Coronary artery (tissue), 2 donors: Measurements from ENCODE around the gene CTDSP1.

Source experiments
- DNase-seq: peaks from one replicate; pipeline ENCODE4 v3.0.0-alpha.2; 2017; ENCODE audit warnings: low spot score
- H3K27ac ChIP-seq, 2 donors: fragments of 200-600 bp; sonication (generic); one replicate each; pipeline ENCODE4 v1.5.1; 2016 to 2019
- H3K4me3 ChIP-seq: fragments of 200-600 bp; sonication (generic); 2 replicates; pipeline ENCODE4 v1.5.1; 2016; ENCODE audit warnings: mild to moderate bottlenecking, moderate library complexity
- TF ChIP-seq, protein P1 (sequence below): fragments of 200-600 bp; sonication (generic); IDR thresholded peaks from one replicate; pipeline ENCODE4 v1.5.1; 2019; ENCODE audit warnings: antibody characterized with exemption

Gene CTDSP1

GRCh38 chr2:218400167-218400929 lies 680 bp downstream of the CTDSP1 start:
- no peak for DNase-seq

GRCh38 chr2:218400930-218401881 lies 1.5 kb downstream of the CTDSP1 start:
- TF ChIP-seq, protein P1, sequence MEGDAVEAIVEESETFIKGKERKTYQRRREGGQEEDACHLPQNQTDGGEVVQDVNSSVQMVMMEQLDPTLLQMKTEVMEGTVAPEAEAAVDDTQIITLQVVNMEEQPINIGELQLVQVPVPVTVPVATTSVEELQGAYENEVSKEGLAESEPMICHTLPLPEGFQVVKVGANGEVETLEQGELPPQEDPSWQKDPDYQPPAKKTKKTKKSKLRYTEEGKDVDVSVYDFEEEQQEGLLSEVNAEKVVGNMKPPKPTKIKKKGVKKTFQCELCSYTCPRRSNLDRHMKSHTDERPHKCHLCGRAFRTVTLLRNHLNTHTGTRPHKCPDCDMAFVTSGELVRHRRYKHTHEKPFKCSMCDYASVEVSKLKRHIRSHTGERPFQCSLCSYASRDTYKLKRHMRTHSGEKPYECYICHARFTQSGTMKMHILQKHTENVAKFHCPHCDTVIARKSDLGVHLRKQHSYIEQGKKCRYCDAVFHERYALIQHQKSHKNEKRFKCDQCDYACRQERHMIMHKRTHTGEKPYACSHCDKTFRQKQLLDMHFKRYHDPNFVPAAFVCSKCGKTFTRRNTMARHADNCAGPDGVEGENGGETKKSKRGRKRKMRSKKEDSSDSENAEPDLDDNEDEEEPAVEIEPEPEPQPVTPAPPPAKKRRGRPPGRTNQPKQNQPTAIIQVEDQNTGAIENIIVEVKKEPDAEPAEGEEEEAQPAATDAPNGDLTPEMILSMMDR: no peak
- DNase-seq: no peak
- Histone ChIP-seq H3K4me3 (peak overlapping the region; percentile 88), H3K27ac (peak overlapping the region; percentile 96)

More at GRCh38 chr2:218400167-218400929, 680 bp downstream of the CTDSP1 start:
- TF ChIP-seq, protein P1: no peak
- Histone ChIP-seq H3K4me3 (peak overlapping the region; percentile 88), H3K27ac (peak overlapping the region; percentile 96)

GRCh38 chr2:218401890-218402289 lies 2.2 kb downstream of the CTDSP1 start:
- DNase-seq: no peak
- peak overlapping the region; percentile 88 for H3K4me3 ChIP-seq

GRCh38 chr2:218402491-218402901 lies 2.8 kb downstream of the CTDSP1 start:
- TF ChIP-seq, protein P1: no peak
- no peak for DNase-seq
- peak overlapping the region; percentile 96 for H3K27ac ChIP-seq

More at GRCh38 chr2:218401890-218402289, 2.2 kb downstream of the CTDSP1 start:
- H3K27ac ChIP-seq: peak overlapping the region; percentile 96
- TF ChIP-seq, protein P1: no peak

DNA sequence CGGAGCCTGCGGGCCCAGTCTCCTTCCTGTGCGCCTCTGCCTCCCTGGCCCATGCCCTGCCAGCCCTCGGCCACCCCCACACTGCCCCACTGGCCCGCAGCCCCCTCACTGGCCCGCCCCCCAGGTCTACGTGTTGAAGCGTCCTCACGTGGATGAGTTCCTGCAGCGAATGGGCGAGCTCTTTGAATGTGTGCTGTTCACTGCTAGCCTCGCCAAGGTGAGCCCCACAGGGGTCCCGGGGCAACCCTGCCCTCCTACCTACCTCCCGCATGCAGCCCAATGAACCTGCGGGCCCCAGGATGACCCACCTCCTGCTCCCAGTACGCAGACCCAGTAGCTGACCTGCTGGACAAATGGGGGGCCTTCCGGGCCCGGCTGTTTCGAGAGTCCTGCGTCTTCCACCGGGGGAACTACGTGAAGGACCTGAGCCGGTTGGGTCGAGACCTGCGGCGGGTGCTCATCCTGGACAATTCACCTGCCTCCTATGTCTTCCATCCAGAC lies 3.3 kb downstream of the CTDSP1 start:
- no peak for DNase-seq
- H3K4me3 ChIP-seq: no peak overlapping the region
- TF ChIP-seq, protein P1: no peak
- peak overlapping the region; percentile 96 for H3K27ac ChIP-seq

More at GRCh38 chr2:218402491-218402901, 2.8 kb downstream of the CTDSP1 start:
- H3K4me3 ChIP-seq: peak overlapping the region; percentile 88

- H3K4me3 ChIP-seq: no peak overlapping the region
- H3K27ac ChIP-seq: peak overlapping the region in 1 of 2 donors; percentile 95
- TF ChIP-seq, protein P1: no peak
- no peak for DNase-seq
Observed at GRCh38 chr2:218403810-218404209, 4.1 kb downstream of the CTDSP1 start.
